BE2C (cell line): ENCODE data around the gene KCNQ5.

Experiments used
- DNase-seq: peaks from one replicate; pipeline ENCODE4 v3.0.0-alpha.2; 2020
- H3K27me3 ChIP-seq: fragments of 250-450 bp; sonication (Bioruptor Pico); 2 replicates; pipeline ENCODE4 v1.5.1; 2020; ENCODE audit warnings: mild to moderate bottlenecking
- H3K36me3 ChIP-seq: fragments of 250-450 bp; sonication (Bioruptor Pico); 2 replicates; pipeline ENCODE4 v1.5.1; 2020; ENCODE audit warnings: mild to moderate bottlenecking
- H3K4me1 ChIP-seq: fragments of 250-450 bp; sonication (Bioruptor Pico); 2 replicates; pipeline ENCODE4 v1.5.1; 2020
- H3K4me3 ChIP-seq: 2 replicates; pipeline ENCODE4 v1.5.1; 2011; ENCODE audit warnings: low read depth, low read length
- H3K9me3 ChIP-seq: fragments of 250-450 bp; sonication (Bioruptor Pico); 2 replicates; pipeline ENCODE4 v1.5.1; 2020
- CTCF ChIP-seq: IDR thresholded peaks from 2 replicates; pipeline ENCODE4 v1.5.1; 2012; ENCODE audit warnings: mild to moderate bottlenecking, low read depth, low read length

The KCNQ5 gene

GRCh38 chr6:72850040-72850439 lies 228.2 kb downstream of the KCNQ5 start:
- no peak for DNase-seq
- H3K4me3 ChIP-seq = no peak overlapping the region
- H3K9me3 ChIP-seq = no peaks in the 10 kb centered on the region
- H3K36me3 ChIP-seq = no peaks in the 10 kb centered on the region
- H3K4me1 ChIP-seq = no peaks in the 10 kb centered on the region
- H3K27me3 ChIP-seq = no peaks in the 10 kb centered on the region; the same call in 1 of the 2 replicates
- no peak for TF ChIP-seq CTCF

GRCh38 chr6:72850469-72850868 lies 228.6 kb downstream of the KCNQ5 start:
- no peak for TF ChIP-seq CTCF
- Histone ChIP-seq H3K27me3 (no peaks in the 10 kb centered on the region; the same call in 1 of the 2 replicates), H3K36me3 (no peaks in the 10 kb centered on the region), H3K4me3 (no peak overlapping the region), H3K4me1 (no peaks in the 10 kb centered on the region), H3K9me3 (no peaks in the 10 kb centered on the region)
- DNase-seq = no peak

- H3K27me3 ChIP-seq = no peaks in the 10 kb centered on the region
- no peaks in the 10 kb centered on the region for H3K36me3 ChIP-seq
- H3K9me3 ChIP-seq = no peaks in the 10 kb centered on the region
These were observed 233.6 kb downstream of the KCNQ5 start for GRCh38 chr6:72855471-72855870.

GRCh38 chr6:72856801-72857200 lies 234.9 kb downstream of the KCNQ5 start:
- Histone ChIP-seq H3K4me3 (no peak overlapping the region), H3K9me3 (no peaks in the 10 kb centered on the region), H3K27me3 (no peaks in the 10 kb centered on the region), H3K36me3 (no peaks in the 10 kb centered on the region), H3K4me1 (no peaks in the 10 kb centered on the region)
- no peak for DNase-seq
- TF ChIP-seq CTCF = no peak

More at GRCh38 chr6:72855471-72855870, 233.6 kb downstream of the KCNQ5 start:
- no peak for TF ChIP-seq CTCF
- no peak for DNase-seq
- H3K4me1 ChIP-seq = no peaks in the 10 kb centered on the region
- H3K4me3 ChIP-seq = no peak overlapping the region

- Histone ChIP-seq H3K4me3 (no peak overlapping the region), H3K27me3 (no peaks in the 10 kb centered on the region), H3K9me3 (no peaks in the 10 kb centered on the region), H3K4me1 (no peaks in the 10 kb centered on the region), H3K36me3 (no peaks in the 10 kb centered on the region)
- no peak for TF ChIP-seq CTCF
- DNase-seq = no peak
These were observed 236.1 kb downstream of the KCNQ5 start for GRCh38 chr6:72857791-72858585.

- Histone ChIP-seq H3K27me3 (no peaks in the 10 kb centered on the region), H3K9me3 (no peaks in the 10 kb centered on the region), H3K4me1 (no peaks in the 10 kb centered on the region), H3K36me3 (no peaks in the 10 kb centered on the region), H3K4me3 (no peak overlapping the region)
- no peak for DNase-seq
- no peak for TF ChIP-seq CTCF
These were observed 239.2 kb downstream of the KCNQ5 start for GRCh38 chr6:72861059-72861458.
